ENCODE results near the gene EIF4B. TPM values are rescaled to one million over a fixed set of nuclear protein-coding genes. Genes with fewer than 3 reads are reported as not detected.

The EIF4B gene
- total and polyA plus RNA-seq, 2 experiments from 2014 or later: 141 to 584 TPM

- no peak overlapping the region for H3K4me3 ChIP-seq
- no peak for DNase-seq (ENCODE audit: low spot score)
- H2AFZ ChIP-seq: peak overlapping the region; percentile 49; the same call in 1 of the 2 replicates
- H3K36me3 Mint-ChIP-seq (ENCODE audit: low read depth): no peaks in the 10 kb centered on the region
- H3K4me2 ChIP-seq: no peak overlapping the region
- H3K27me3 Mint-ChIP-seq (ENCODE audit: insufficient read depth, low read depth, poor library complexity): peaks cover 17% of the 10 kb centered on the region
- no peak for TF ChIP-seq POLR2AphosphoS5 (IDR thresholded peaks at IDR 0.05; ENCODE audit: low read depth)
- TF ChIP-seq EZH2 (IDR thresholded peaks at IDR 0.05; ENCODE audit: low read depth, unreplicated experiment): no peak
- TF ChIP-seq CREB1 (CRISPR knock-in tag; IDR thresholded peaks at IDR 0.05; ENCODE audit: low read depth): no peak
- no peak for TF ChIP-seq REST (IDR thresholded peaks at IDR 0.05; ENCODE audit: unreplicated experiment)
- H3K27ac Mint-ChIP-seq: no peak overlapping the region
- H3K4me1 ChIP-seq (ENCODE audit: insufficient read depth): peaks cover 14% of the 10 kb centered on the region
- no peaks in the 10 kb centered on the region for H4K20me1 ChIP-seq (replicated peaks; ENCODE audit: insufficient read depth)
- H3F3A ChIP-seq (replicated peaks; ENCODE audit: low read depth): 0 out of 2 replicates have a peak, but pooled peaks cover 8% of the 10 kb centered on the region
- peaks cover 21% of the 10 kb centered on the region for H3K27me3 ChIP-seq (ENCODE audit: insufficient read depth)
- H3K79me2 ChIP-seq (replicated peaks; ENCODE audit: insufficient read depth): no peaks in the 10 kb centered on the region
- no peaks in the 10 kb centered on the region for H3K36me3 ChIP-seq (ENCODE audit: insufficient read depth)
- H3K27ac ChIP-seq (ENCODE audit: low read depth): no peak overlapping the region
- H3K4me3 Mint-ChIP-seq: no peak overlapping the region
- H3K9me2 ChIP-seq (ENCODE audit: insufficient read depth): no peaks in the 10 kb centered on the region
- H3K4me1 Mint-ChIP-seq: peaks cover 20% of the 10 kb centered on the region
- no peaks in the 10 kb centered on the region for H3K9me3 Mint-ChIP-seq
- ATAC-seq: peak; percentile 41
Measured at GRCh38 chr12:53091756-53092155, 85.5 kb downstream of the EIF4B start.

Small RNA genes lying within 50 kb of the gene (microRNA-seq; reads per million reads assigned to microRNA genes)
- not detected for gene MIR6757

Small RNA genes lying within 50 kb of the gene (small RNA-seq; reads per million reads assigned to genes)
- not detected for gene MIR6757 (ENCODE audit: low replicate concordance)

Other genes starting within 250 kb of the EIF4B start
- not detected in 2 replicates for gene KRT76, start 229.1 kb upstream of the EIF4B start, total RNA-seq (2014; rRNA removed; shearing (Covaris generic))
- gene KRT76, start 229.1 kb upstream of the EIF4B start, polyA plus RNA-seq (2016; fragmentation: Nextera tagmentation; extraction: Ambion mirVana): not detected in 2 replicates
- gene KRT3, start 210.3 kb upstream of the EIF4B start, total RNA-seq (2014; rRNA removed; shearing (Covaris generic)): not detected in 2 replicates
- not detected in 2 replicates for gene KRT3, start 210.3 kb upstream of the EIF4B start, polyA plus RNA-seq (2016; fragmentation: Nextera tagmentation; extraction: Ambion mirVana)
- gene KRT4, start 192.3 kb upstream of the EIF4B start, total RNA-seq (2014; rRNA removed; shearing (Covaris generic)): not detected in 2 replicates
- gene KRT4, start 192.3 kb upstream of the EIF4B start, polyA plus RNA-seq (2016; fragmentation: Nextera tagmentation; extraction: Ambion mirVana): not detected in 2 replicates
- 0.21 TPM in 1 of 2 replicates, not detected in the other for gene KRT79, start 172.1 kb upstream of the EIF4B start, total RNA-seq (2014; rRNA removed; shearing (Covaris generic))
- not detected in 2 replicates for gene KRT79, start 172.1 kb upstream of the EIF4B start, polyA plus RNA-seq (2016; fragmentation: Nextera tagmentation; extraction: Ambion mirVana)
- not detected in 2 replicates for gene KRT78, start 157.5 kb upstream of the EIF4B start, total RNA-seq (2014; rRNA removed; shearing (Covaris generic))
- not detected in 2 replicates for gene KRT78, start 157.5 kb upstream of the EIF4B start, polyA plus RNA-seq (2016; fragmentation: Nextera tagmentation; extraction: Ambion mirVana)
- 250 and 264 TPM in 2 replicates for gene KRT8, start 101.4 kb upstream of the EIF4B start, total RNA-seq (2014; rRNA removed; shearing (Covaris generic))
- 322 and 338 TPM in 2 replicates for gene KRT8, start 101.4 kb upstream of the EIF4B start, polyA plus RNA-seq (2016; fragmentation: Nextera tagmentation; extraction: Ambion mirVana)
- gene KRT18, start 57.3 kb upstream of the EIF4B start, total RNA-seq (2014; rRNA removed; shearing (Covaris generic)): 537 and 552 TPM in 2 replicates
- 1,013 and 1,049 TPM in 2 replicates for gene KRT18, start 57.3 kb upstream of the EIF4B start, polyA plus RNA-seq (2016; fragmentation: Nextera tagmentation; extraction: Ambion mirVana)
- 5.7 and 6.9 TPM in 2 replicates for gene TNS2, start 43.6 kb downstream of the EIF4B start, total RNA-seq (2014; rRNA removed; shearing (Covaris generic))
- gene TNS2, start 43.6 kb downstream of the EIF4B start, polyA plus RNA-seq (2016; fragmentation: Nextera tagmentation; extraction: Ambion mirVana): 1.5 and 1.8 TPM in 2 replicates
- gene SPRYD3, start 72.9 kb downstream of the EIF4B start, total RNA-seq (2014; rRNA removed; shearing (Covaris generic)): 4.7 and 5.4 TPM in 2 replicates
- gene SPRYD3, start 72.9 kb downstream of the EIF4B start, polyA plus RNA-seq (2016; fragmentation: Nextera tagmentation; extraction: Ambion mirVana): 3.4 and 4.3 TPM in 2 replicates
- gene IGFBP6, start 91.2 kb downstream of the EIF4B start, total RNA-seq (2014; rRNA removed; shearing (Covaris generic)): 14.1 and 16.6 TPM in 2 replicates
- 14.7 and 17.6 TPM in 2 replicates for gene IGFBP6, start 91.2 kb downstream of the EIF4B start, polyA plus RNA-seq (2016; fragmentation: Nextera tagmentation; extraction: Ambion mirVana)
- gene SOAT2, start 97.0 kb downstream of the EIF4B start, total RNA-seq (2014; rRNA removed; shearing (Covaris generic)): not detected in 2 replicates
- not detected in 2 replicates for gene SOAT2, start 97.0 kb downstream of the EIF4B start, polyA plus RNA-seq (2016; fragmentation: Nextera tagmentation; extraction: Ambion mirVana)
- 13.0 and 13.2 TPM in 2 replicates for gene ZNF740, start 174.3 kb downstream of the EIF4B start, total RNA-seq (2014; rRNA removed; shearing (Covaris generic))
- 1.3 and 2.6 TPM in 2 replicates for gene ZNF740, start 174.3 kb downstream of the EIF4B start, polyA plus RNA-seq (2016; fragmentation: Nextera tagmentation; extraction: Ambion mirVana)
- gene CSAD, start 174.5 kb downstream of the EIF4B start, total RNA-seq (2014; rRNA removed; shearing (Covaris generic)): 3.6 and 7.1 TPM in 2 replicates
- gene CSAD, start 174.5 kb downstream of the EIF4B start, polyA plus RNA-seq (2016; fragmentation: Nextera tagmentation; extraction: Ambion mirVana): 3.1 and 3.2 TPM in 2 replicates
- gene ITGB7, start 200.8 kb downstream of the EIF4B start, total RNA-seq (2014; rRNA removed; shearing (Covaris generic)): 0.39 TPM in 1 of 2 replicates, not detected in the other
- gene ITGB7, start 200.8 kb downstream of the EIF4B start, polyA plus RNA-seq (2016; fragmentation: Nextera tagmentation; extraction: Ambion mirVana): 0.32 and 0.43 TPM in 2 replicates
- gene RARG, start 225.8 kb downstream of the EIF4B start, total RNA-seq (2014; rRNA removed; shearing (Covaris generic)): 39.3 and 50.2 TPM in 2 replicates
- gene RARG, start 225.8 kb downstream of the EIF4B start, polyA plus RNA-seq (2016; fragmentation: Nextera tagmentation; extraction: Ambion mirVana): 16.4 and 18.5 TPM in 2 replicates